ENCODE data around the gene ALG12.

Gene ALG12

DNA sequence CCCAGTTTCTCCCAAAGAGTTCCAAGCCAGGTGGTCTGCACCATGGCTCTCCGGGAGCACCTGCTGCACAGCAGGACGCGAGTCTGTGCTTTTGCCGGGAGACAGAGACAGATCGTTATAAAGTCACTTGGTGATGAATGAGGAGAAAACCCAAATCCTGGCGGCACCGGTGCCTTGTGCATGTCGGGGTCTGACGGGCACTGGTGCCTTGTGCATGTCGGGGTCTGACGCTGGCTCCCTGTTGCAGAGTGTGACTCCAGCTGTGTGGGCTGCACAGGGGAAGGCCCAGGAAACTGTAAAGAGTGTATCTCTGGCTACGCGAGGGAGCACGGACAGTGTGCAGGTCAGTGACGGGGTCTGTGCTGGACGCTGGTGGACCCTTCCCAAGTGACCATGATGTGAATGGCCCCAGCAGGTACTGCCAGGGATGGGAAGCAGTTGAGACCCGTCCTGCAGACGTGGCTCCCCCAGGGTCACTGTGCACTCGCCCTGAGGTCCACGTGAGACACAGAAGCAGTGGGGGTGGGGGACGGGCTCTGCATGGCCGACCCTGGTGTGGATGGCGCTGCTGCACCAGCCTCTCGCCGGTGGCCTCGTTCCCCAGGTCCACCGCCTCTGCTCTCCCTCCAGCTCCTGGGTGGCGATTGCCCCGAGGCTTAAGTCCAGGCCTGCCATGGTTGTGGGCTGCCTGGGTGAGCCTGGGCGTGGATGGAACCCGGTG, 6.0 kb upstream of the ALG12 start:
- Histone ChIP-seq H3K4me1 (ENCODE audit: control insufficient read depth in 5 of 5, insufficient read depth in 5 of 5, low read length in 5 of 5) (peaks cover 0 to 7% (median 5%) of the 10 kb centered on the region in 5 donors), H3K4me3 (ENCODE audit: low read depth in 1 of 5, low read length in 5 of 5) (no peak overlapping the region), H3K27ac (ENCODE audit: low read depth, low read length) (no peak overlapping the region), H3K27me3 (ENCODE audit: control insufficient read depth in 5 of 5, insufficient read depth in 4 of 5, low read length in 5 of 5) (peaks cover 0 to 5% (median 4%) of the 10 kb centered on the region in 5 donors), H3K9me3 (ENCODE audit: control insufficient read depth in 5 of 5, low read length in 5 of 5) (no peaks in the 10 kb centered on the region), H3K36me3 (ENCODE audit: control insufficient read depth in 5 of 5, insufficient read depth in 5 of 5, low read length in 5 of 5) (peaks cover 0 to 48% (median 29%) of the 10 kb centered on the region in 5 donors), H3K9ac (ENCODE audit: low read length in 5 of 5) (no peak overlapping the region)

DNA sequence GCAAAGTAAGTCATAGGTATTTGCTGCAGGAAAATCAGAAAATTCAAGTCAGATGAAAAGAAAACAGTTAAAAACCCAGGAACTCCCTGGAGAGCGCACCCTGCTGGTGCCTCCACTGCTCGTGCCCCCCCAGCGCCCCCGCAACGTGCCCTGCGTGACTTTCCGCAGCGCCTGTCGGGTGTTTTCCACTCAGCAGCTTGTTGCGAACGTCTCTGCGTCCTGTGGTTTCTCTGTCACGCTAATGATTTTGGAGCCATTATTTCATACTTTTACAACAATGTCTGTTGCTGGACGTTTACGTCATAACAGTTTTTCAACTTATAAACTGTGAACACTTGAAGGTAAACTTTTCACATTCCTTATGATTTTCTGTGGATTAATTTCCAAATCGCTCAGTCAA, 5.2 kb upstream of the ALG12 start:
- peaks cover 0 to 48% (median 29%) of the 10 kb centered on the region in 5 donors for H3K36me3 ChIP-seq (ENCODE audit: control insufficient read depth in 5 of 5, insufficient read depth in 5 of 5, low read length in 5 of 5)
- H3K27ac ChIP-seq (ENCODE audit: low read depth, low read length) = no peak overlapping the region
- no peak overlapping the region for H3K4me3 ChIP-seq (ENCODE audit: low read depth in 1 of 5, low read length in 5 of 5)
- H3K9ac ChIP-seq (ENCODE audit: low read length in 5 of 5) = no peak overlapping the region
- peaks cover 0 to 12% (median 11%) of the 10 kb centered on the region in 5 donors for H3K4me1 ChIP-seq (ENCODE audit: control insufficient read depth in 5 of 5, insufficient read depth in 5 of 5, low read length in 5 of 5)
- no peaks in the 10 kb centered on the region for H3K9me3 ChIP-seq (ENCODE audit: control insufficient read depth in 5 of 5, low read length in 5 of 5)
- H3K27me3 ChIP-seq (ENCODE audit: control insufficient read depth in 5 of 5, insufficient read depth in 4 of 5, low read length in 5 of 5) = no peaks in the 10 kb centered on the region

DNA sequence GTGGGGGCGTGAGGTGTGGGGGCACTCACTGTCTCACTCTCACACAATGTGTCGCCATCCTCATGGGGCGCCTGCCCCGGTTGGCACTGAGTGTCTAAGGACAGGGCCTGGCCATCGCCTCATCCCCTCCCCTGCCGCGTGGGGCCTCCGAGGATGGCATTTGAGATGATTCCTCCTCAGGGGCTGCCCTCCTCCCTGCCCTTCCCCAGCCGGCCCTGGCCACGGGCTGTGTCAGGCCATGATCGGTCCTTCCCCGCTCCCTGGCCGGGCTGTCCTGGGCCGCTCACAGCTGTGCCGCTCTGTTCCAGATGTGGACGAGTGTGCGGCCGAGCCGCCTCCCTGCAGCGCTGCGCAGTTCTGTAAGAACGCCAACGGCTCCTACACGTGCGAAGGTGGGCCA, 4.7 kb upstream of the ALG12 start:
- Histone ChIP-seq H3K4me1 (ENCODE audit: control insufficient read depth in 5 of 5, insufficient read depth in 5 of 5, low read length in 5 of 5) (peaks cover 0 to 14% (median 11%) of the 10 kb centered on the region in 5 donors), H3K9me3 (ENCODE audit: control insufficient read depth in 5 of 5, low read length in 5 of 5) (no peaks in the 10 kb centered on the region), H3K27ac (ENCODE audit: low read depth, low read length) (no peak overlapping the region), H3K27me3 (ENCODE audit: control insufficient read depth in 5 of 5, insufficient read depth in 4 of 5, low read length in 5 of 5) (no peaks in the 10 kb centered on the region), H3K36me3 (ENCODE audit: control insufficient read depth in 5 of 5, insufficient read depth in 5 of 5, low read length in 5 of 5) (peaks cover 0 to 48% (median 29%) of the 10 kb centered on the region in 5 donors), H3K9ac (ENCODE audit: low read length in 5 of 5) (no peak overlapping the region), H3K4me3 (ENCODE audit: low read depth in 1 of 5, low read length in 5 of 5) (no peak overlapping the region)

DNA sequence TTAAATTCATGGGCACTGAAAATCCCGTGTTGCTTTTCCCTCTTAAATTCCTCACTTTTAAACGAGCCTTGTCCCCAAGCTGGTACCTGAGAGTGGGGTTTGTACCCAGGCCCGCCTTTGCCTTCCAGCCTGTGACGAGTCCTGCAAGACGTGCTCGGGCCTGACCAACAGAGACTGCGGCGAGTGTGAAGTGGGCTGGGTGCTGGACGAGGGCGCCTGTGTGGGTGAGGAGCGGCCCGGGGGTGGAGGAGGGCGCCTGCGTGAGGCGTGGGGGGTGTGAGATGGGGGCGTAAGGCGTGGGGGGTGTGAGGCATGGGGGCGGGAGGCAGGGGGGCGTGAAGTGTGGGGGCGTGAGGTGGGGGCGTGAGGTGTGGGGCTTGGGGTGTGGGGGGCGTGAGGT, 4.2 kb upstream of the ALG12 start:
- Histone ChIP-seq H3K27me3 (ENCODE audit: control insufficient read depth in 5 of 5, insufficient read depth in 4 of 5, low read length in 5 of 5) (no peaks in the 10 kb centered on the region), H3K4me1 (ENCODE audit: control insufficient read depth in 5 of 5, insufficient read depth in 5 of 5, low read length in 5 of 5) (peaks cover 0 to 18% (median 15%) of the 10 kb centered on the region in 5 donors), H3K36me3 (ENCODE audit: control insufficient read depth in 5 of 5, insufficient read depth in 5 of 5, low read length in 5 of 5) (peaks cover 0 to 48% (median 29%) of the 10 kb centered on the region in 5 donors), H3K9ac (ENCODE audit: low read length in 5 of 5) (no peak overlapping the region), H3K27ac (ENCODE audit: low read depth, low read length) (no peak overlapping the region), H3K9me3 (ENCODE audit: control insufficient read depth in 5 of 5, low read length in 5 of 5) (no peaks in the 10 kb centered on the region), H3K4me3 (ENCODE audit: low read depth in 1 of 5, low read length in 5 of 5) (no peak overlapping the region)

DNA sequence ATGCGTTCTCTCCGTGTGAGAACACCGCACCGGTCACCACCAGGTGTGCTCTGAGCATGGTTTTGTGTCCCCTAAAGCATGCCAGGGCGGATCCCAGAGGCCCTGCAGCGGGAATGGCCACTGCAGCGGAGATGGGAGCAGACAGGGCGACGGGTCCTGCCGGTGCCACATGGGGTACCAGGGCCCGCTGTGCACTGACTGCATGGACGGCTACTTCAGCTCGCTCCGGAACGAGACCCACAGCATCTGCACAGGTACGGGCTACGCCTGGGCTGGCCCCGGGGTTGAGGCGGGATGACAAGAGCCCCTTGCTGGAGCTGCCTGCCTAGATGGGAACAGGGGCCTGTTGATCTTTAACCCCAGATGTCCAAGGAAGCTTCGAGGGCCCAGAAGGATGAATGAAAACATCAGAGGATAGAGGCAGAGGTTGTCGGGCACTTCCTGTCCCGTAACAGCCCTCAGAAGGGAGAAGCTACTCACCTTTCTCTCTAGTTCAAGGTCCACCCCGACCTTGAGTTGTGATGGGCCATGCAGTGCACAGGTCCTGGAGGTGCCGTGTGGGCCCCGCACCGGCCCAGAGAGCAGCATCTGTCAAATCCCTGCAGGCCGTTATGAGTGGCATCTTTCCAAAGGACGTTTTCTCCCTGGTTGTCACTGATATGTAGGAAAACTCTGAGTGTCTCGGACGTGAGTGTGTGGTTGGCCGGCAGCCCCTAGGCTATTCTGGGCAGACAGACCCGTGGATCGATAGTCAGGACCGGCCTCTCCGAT, 3.5 kb upstream of the ALG12 start:
- Histone ChIP-seq H3K4me3 (ENCODE audit: low read depth in 1 of 5, low read length in 5 of 5) (no peak overlapping the region), H3K9me3 (ENCODE audit: control insufficient read depth in 5 of 5, low read length in 5 of 5) (no peaks in the 10 kb centered on the region), H3K9ac (ENCODE audit: low read length in 5 of 5) (no peak overlapping the region), H3K36me3 (ENCODE audit: control insufficient read depth in 5 of 5, insufficient read depth in 5 of 5, low read length in 5 of 5) (peaks cover 0 to 48% (median 29%) of the 10 kb centered on the region in 5 donors), H3K4me1 (ENCODE audit: control insufficient read depth in 5 of 5, insufficient read depth in 5 of 5, low read length in 5 of 5) (peaks cover 0 to 25% (median 23%) of the 10 kb centered on the region in 5 donors), H3K27ac (ENCODE audit: low read depth, low read length) (no peak overlapping the region), H3K27me3 (ENCODE audit: control insufficient read depth in 5 of 5, insufficient read depth in 4 of 5, low read length in 5 of 5) (no peaks in the 10 kb centered on the region)

DNA sequence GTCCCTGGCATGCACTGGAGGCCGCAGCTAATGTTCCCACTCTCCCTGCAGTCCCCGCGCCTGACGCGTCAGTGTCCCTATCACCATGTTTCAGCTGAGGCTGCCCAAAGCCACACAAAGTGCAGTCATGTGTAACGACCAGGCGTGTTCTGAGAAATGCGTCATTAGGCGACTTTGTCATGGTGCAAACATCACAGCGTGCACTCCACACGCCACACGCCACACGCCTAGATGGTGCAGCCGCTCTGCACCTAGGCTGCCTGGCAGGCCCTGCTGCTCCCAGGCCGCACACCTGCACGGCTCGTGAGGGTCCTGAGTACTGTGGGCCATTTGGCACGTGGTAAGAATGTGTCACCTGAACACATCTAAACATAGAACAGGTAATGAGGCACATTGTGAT, 2.6 kb upstream of the ALG12 start:
- Histone ChIP-seq H3K9ac (ENCODE audit: low read length in 5 of 5) (no peak overlapping the region), H3K27me3 (ENCODE audit: control insufficient read depth in 5 of 5, insufficient read depth in 4 of 5, low read length in 5 of 5) (no peaks in the 10 kb centered on the region), H3K27ac (ENCODE audit: low read depth, low read length) (no peak overlapping the region), H3K36me3 (ENCODE audit: control insufficient read depth in 5 of 5, insufficient read depth in 5 of 5, low read length in 5 of 5) (peaks cover 0 to 45% (median 26%) of the 10 kb centered on the region in 5 donors), H3K9me3 (ENCODE audit: control insufficient read depth in 5 of 5, low read length in 5 of 5) (no peaks in the 10 kb centered on the region), H3K4me1 (ENCODE audit: control insufficient read depth in 5 of 5, insufficient read depth in 5 of 5, low read length in 5 of 5) (peaks cover 0 to 25% (median 23%) of the 10 kb centered on the region in 5 donors), H3K4me3 (ENCODE audit: low read depth in 1 of 5, low read length in 5 of 5) (no peak overlapping the region)

DNA sequence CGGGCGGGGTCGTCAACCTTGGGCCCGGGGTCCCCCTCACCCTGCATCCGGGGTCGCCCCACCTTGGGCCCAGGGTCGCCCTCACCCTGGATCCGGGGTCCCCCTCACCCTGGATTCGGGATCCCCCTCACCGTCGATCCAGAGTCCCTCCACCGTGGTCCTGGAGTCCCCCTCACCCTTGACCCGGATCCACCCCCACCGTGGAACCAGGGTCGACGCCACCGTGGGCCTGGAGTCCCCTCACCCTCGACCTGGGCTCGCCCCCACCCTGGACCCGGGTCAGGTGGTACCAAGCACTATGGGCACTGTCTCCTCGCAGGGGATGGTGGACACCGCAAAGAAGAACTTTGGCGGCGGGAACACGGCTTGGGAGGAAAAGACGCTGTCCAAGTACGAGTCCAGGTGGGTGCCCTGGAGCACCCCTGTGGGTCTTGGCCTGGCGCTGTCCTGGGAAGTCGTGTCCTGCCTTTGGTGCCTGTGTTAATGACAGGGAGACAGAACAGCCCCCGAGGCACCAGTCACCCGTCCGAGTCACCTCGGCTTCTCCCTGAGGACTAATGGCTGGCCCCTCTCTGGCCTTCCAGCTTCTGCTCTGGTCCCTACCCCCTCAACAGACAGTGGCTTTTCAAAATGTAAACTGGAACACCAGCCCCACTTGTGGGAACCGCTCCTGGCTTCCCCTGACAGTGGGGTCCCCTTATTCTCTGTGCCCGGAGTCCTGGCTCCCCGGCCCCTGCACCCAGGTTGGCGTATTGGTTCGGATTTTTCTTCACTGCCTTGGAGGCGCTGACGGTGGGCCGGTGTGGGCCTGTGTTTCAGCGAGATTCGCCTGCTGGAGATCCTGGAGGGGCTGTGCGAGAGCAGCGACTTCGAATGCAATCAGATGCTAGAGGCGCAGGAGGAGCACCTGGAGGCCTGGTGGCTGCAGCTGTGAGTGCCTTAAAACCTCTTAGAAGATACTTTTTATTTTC, 958 bp upstream of the ALG12 start:
- peak overlapping the region; percentile 44 to 80 (median 71) for H3K4me3 ChIP-seq (ENCODE audit: low read depth in 1 of 5, low read length in 5 of 5)
- peak overlapping the region; percentile 26 to 77 (median 75) for H3K9ac ChIP-seq (ENCODE audit: low read length in 5 of 5)
- H3K36me3 ChIP-seq (ENCODE audit: control insufficient read depth in 5 of 5, insufficient read depth in 5 of 5, low read length in 5 of 5) = peaks cover 0 to 32% (median 15%) of the 10 kb centered on the region in 5 donors
- no peak overlapping the region for H3K27ac ChIP-seq (ENCODE audit: low read depth, low read length)
- no peaks in the 10 kb centered on the region for H3K9me3 ChIP-seq (ENCODE audit: control insufficient read depth in 5 of 5, low read length in 5 of 5)
- no peaks in the 10 kb centered on the region for H3K27me3 ChIP-seq (ENCODE audit: control insufficient read depth in 5 of 5, insufficient read depth in 4 of 5, low read length in 5 of 5)
- H3K4me1 ChIP-seq (ENCODE audit: control insufficient read depth in 5 of 5, insufficient read depth in 5 of 5, low read length in 5 of 5) = peaks cover 0 to 25% (median 23%) of the 10 kb centered on the region in 5 donors

DNA sequence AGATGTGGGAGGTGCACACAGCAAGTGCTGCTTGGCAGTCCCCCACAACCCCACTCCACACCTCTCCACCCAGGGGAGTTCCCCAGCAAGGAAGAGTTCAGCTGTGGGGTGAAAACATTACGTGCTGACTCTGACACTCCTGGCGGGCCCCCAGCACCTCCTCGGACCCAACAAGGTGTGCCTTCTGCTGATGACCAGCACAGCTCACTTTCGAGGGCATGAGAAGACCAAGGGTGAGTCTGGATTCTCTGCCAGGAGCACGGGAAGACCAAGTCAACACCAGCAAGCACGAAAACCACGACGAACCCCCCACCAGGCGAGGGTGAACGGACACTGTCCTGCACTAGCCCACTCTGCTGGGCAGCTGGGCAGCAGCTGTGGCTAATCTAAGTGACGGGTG, 1.4 kb downstream of the ALG12 start:
- peaks cover 0 to 25% (median 23%) of the 10 kb centered on the region in 5 donors for H3K4me1 ChIP-seq (ENCODE audit: control insufficient read depth in 5 of 5, insufficient read depth in 5 of 5, low read length in 5 of 5)
- H3K4me3 ChIP-seq (ENCODE audit: low read depth in 1 of 5, low read length in 5 of 5) = peak overlapping the region in 1 of 5 donors; percentile 80
- no peaks in the 10 kb centered on the region for H3K27me3 ChIP-seq (ENCODE audit: control insufficient read depth in 5 of 5, insufficient read depth in 4 of 5, low read length in 5 of 5)
- H3K27ac ChIP-seq (ENCODE audit: low read depth, low read length) = no peak overlapping the region
- no peak overlapping the region for H3K9ac ChIP-seq (ENCODE audit: low read length in 5 of 5)
- H3K9me3 ChIP-seq (ENCODE audit: control insufficient read depth in 5 of 5, low read length in 5 of 5) = no peaks in the 10 kb centered on the region
- H3K36me3 ChIP-seq (ENCODE audit: control insufficient read depth in 5 of 5, insufficient read depth in 5 of 5, low read length in 5 of 5) = peaks cover 0 to 36% (median 29%) of the 10 kb centered on the region in 5 donors

DNA sequence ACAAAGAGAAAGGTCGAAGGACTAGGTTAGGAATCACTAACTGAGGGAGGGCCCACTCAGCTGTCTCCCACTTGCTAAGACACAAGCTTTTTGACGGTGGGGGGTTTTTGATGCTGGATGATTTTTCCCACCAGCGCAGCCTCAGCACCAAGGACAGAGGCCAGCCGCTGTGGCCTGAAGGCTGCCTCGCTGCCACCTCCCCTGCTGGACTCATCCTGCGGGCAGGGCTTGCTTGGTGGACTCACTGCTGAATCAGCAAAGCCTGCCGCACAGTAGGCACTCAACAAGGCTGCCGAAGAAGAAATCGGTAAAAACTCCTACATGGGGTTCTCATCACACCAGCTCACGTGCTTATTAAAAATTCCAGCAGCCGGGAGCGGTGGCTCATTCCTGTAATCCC, 2.6 kb downstream of the ALG12 start:
- H3K36me3 ChIP-seq (ENCODE audit: control insufficient read depth in 5 of 5, insufficient read depth in 5 of 5, low read length in 5 of 5) = peaks cover 0 to 31% (median 25%) of the 10 kb centered on the region in 5 donors
- no peak overlapping the region for H3K4me3 ChIP-seq (ENCODE audit: low read depth in 1 of 5, low read length in 5 of 5)
- H3K9me3 ChIP-seq (ENCODE audit: control insufficient read depth in 5 of 5, low read length in 5 of 5) = no peaks in the 10 kb centered on the region

More for the DNA sequence above, 2.6 kb downstream of the ALG12 start:
- Histone ChIP-seq H3K27ac (ENCODE audit: low read depth, low read length) (no peak overlapping the region), H3K27me3 (ENCODE audit: control insufficient read depth in 5 of 5, insufficient read depth in 4 of 5, low read length in 5 of 5) (no peaks in the 10 kb centered on the region), H3K9ac (ENCODE audit: low read length in 5 of 5) (no peak overlapping the region), H3K4me1 (ENCODE audit: control insufficient read depth in 5 of 5, insufficient read depth in 5 of 5, low read length in 5 of 5) (peaks cover 0 to 25% (median 23%) of the 10 kb centered on the region in 5 donors)

Data from subcutaneous abdominal adipose tissue (tissue), 5 donors.